OCI-LY7 (cell line): ENCODE data around the gene SKIDA1. TPM values are rescaled to one million over a fixed set of nuclear protein-coding genes. Genes with fewer than 3 reads are reported as not detected.

Source experiments
- BruUV-seq: library from RNA; stranded (reverse); fragments of 400-500 nt; replicated peaks from 2 replicates; lab custom pipeline; 2021; lab: Mats Ljungman, UMichigan
- CTCF ChIA-PET: fragments of 300-600 bp; sonication (Branson Sonifier 250); formaldehyde crosslinking; loops from one replicate; lab custom pipeline; 2022; ENCODE audit warnings: antibody characterized with exemption; ENCODE audit not compliant: unreplicated experiment; lab: Charles Lee
- POLR2A ChIA-PET: fragments of 300-600 bp; sonication (Branson Sonifier 250); formaldehyde crosslinking; loops from one replicate; lab custom pipeline; 2022; ENCODE audit warnings: antibody characterized with exemption; lab: Charles Lee
- DNase-seq: peaks from one replicate; pipeline ENCODE4 v3.0.0-alpha.2; 2015; ENCODE audit warnings: low spot score
- H2AFZ ChIP-seq: fragments of 200-600 bp; sonication (generic), shearing (Covaris generic); 2 replicates; pipeline ENCODE4 v1.6.1; 2014; ENCODE audit warnings: mild to moderate bottlenecking, antibody characterized with exemption, low read length, moderate library complexity
- H3K27ac ChIP-seq: fragments of 200-600 bp; sonication (generic); 2 replicates; pipeline ENCODE4 v1.5.1; 2014; ENCODE audit warnings: mixed run types, low read depth, mild to moderate bottlenecking, moderate library complexity, low read length, inconsistent platforms; ENCODE audit not compliant: poor library complexity, severe bottlenecking
- H3K36me3 ChIP-seq: fragments of 200-600 bp; sonication (generic); 2 replicates; pipeline ENCODE4 v1.6.1; 2014; ENCODE audit warnings: mild to moderate bottlenecking, antibody characterized with exemption, low read length, moderate library complexity, mixed read lengths; ENCODE audit not compliant: insufficient read depth
- H3K4me1 ChIP-seq: fragments of 200-600 bp; sonication (generic); 2 replicates; pipeline ENCODE4 v1.5.1; 2014; ENCODE audit warnings: mild to moderate bottlenecking, low read length; ENCODE audit not compliant: insufficient read depth, poor library complexity, severe bottlenecking
- H3K4me2 ChIP-seq: fragments of 200-600 bp; sonication (generic); 2 replicates; pipeline ENCODE4 v1.6.1; 2014; ENCODE audit warnings: mild to moderate bottlenecking, low read length
- H3K4me3 ChIP-seq: fragments of 200-600 bp; sonication (generic); 2 replicates; pipeline ENCODE4 v1.5.1; 2014; ENCODE audit warnings: mild to moderate bottlenecking, low read depth, low read length; ENCODE audit not compliant: poor library complexity, severe bottlenecking
- H3K79me2 ChIP-seq: fragments of 200-600 bp; sonication (generic); 2 replicates; pipeline ENCODE4 v1.6.1; 2016; ENCODE audit warnings: low read depth, mild to moderate bottlenecking, low read length, moderate library complexity, mixed read lengths; ENCODE audit not compliant: insufficient read depth
- H3K9me2 ChIP-seq: fragments of 200-600 bp; sonication (generic); 2 replicates; pipeline ENCODE4 v1.6.1; 2016; ENCODE audit warnings: mild to moderate bottlenecking, low read length, mixed read lengths; ENCODE audit not compliant: insufficient read depth
- H3K9me3 ChIP-seq: fragments of 200-600 bp; sonication (generic); 2 replicates; pipeline ENCODE4 v1.6.1; 2014; ENCODE audit warnings: mild to moderate bottlenecking, mixed run types, low read length, mixed read lengths
- H4K20me1 ChIP-seq: fragments of 200-600 bp; sonication (generic); 2 replicates; pipeline ENCODE4 v1.6.1; 2014; ENCODE audit warnings: mild to moderate bottlenecking, antibody characterized with exemption, low read length, moderate library complexity, mixed read lengths; ENCODE audit not compliant: insufficient read depth
- EZH2phosphoT487 ChIP-seq: fragments of 200-600 bp; sonication (generic); IDR thresholded peaks from 2 replicates; pipeline ENCODE4 v1.6.1; 2018; ENCODE audit warnings: low read depth, borderline replicate concordance, mild to moderate bottlenecking, mixed run types, antibody characterized with exemption, low read length, moderate library complexity, mixed read lengths
- intact Hi-C: fragments of 100-400 bp; cut with micrococcal nuclease; formaldehyde crosslinking; loops from one replicate; pipeline ENCODE4 v1.10.0; 2022; ENCODE audit not compliant: unreplicated experiment
- total RNA-seq, 2 experiments: library from RNA; depleted of rRNA in 1 of 2; stranded (reverse); fragments of >200 nt in 1 of 2; shearing (Covaris generic) in 1 of 2; gene quantifications; 2 replicates each; pipeline ENCODE4 v1.2.3, GENCODE V29; 2014 to 2022
- TF ChIP-seq, protein P1 (sequence below): fragments of 200-600 bp; sonication (generic); conservative IDR thresholded peaks from 2 replicates; pipeline ENCODE4 v1.5.1; 2014; ENCODE audit warnings: mild to moderate bottlenecking, antibody characterized with exemption, low read length, moderate library complexity, mixed read lengths

The SKIDA1 gene
- total RNA-seq, 2 experiments from 2014 or later, result not detected

DNA sequence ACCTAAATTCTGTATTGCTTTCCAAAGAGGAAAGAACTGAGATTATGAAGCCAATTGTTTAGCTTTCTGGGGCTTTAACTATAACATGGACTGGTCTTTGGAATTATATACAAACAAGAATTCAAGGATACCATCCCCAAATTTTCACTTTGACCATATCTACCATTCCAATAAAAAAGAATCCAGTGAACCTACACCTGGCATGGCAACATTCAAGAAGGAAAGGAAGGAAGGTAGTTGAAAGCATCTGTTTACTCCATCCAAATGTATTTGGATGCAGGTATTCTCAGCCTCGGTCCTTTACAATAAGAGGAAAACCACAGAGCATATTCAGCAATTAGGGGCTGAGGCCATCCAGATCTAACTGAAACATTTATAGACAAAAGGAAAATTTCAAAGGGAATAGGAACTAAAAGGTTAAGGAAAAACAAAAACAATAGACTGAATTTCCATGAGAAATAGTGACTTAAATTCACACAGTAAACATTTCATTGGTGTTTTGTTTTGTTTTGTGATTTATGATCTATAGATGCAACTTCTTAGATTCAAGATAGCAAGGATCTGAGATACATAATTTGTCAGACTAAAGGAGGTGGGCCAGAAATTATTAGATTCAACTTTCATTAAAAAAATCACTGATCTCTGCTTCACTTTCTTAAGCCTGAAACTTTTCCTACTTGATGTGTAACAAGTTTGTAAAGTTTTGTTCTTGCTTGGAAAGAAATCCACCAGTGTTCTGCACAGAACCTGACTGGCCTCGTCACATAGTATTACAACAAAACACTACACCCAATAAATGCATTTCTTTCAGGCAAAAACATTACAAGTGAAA lies 12.7 kb downstream of the SKIDA1 start:
- Histone ChIP-seq H3K4me3 (no peak overlapping the region), H3K4me2 (no peak overlapping the region), H3K79me2 (no peaks in the 10 kb centered on the region), H4K20me1 (no peaks in the 10 kb centered on the region), H3K9me3 (no peaks in the 10 kb centered on the region), H3K9me2 (no peaks in the 10 kb centered on the region), H3K27ac (no peak overlapping the region), H3K36me3 (no peaks in the 10 kb centered on the region), H2AFZ (no peak overlapping the region), H3K4me1 (peaks cover 5% of the 10 kb centered on the region)
- ChIA-PET POLR2A (no interaction called here), CTCF (no interaction called here)
- BruUV-seq, result no TSS peak
- no peak for DNase-seq
- TF ChIP-seq, protein P1, sequence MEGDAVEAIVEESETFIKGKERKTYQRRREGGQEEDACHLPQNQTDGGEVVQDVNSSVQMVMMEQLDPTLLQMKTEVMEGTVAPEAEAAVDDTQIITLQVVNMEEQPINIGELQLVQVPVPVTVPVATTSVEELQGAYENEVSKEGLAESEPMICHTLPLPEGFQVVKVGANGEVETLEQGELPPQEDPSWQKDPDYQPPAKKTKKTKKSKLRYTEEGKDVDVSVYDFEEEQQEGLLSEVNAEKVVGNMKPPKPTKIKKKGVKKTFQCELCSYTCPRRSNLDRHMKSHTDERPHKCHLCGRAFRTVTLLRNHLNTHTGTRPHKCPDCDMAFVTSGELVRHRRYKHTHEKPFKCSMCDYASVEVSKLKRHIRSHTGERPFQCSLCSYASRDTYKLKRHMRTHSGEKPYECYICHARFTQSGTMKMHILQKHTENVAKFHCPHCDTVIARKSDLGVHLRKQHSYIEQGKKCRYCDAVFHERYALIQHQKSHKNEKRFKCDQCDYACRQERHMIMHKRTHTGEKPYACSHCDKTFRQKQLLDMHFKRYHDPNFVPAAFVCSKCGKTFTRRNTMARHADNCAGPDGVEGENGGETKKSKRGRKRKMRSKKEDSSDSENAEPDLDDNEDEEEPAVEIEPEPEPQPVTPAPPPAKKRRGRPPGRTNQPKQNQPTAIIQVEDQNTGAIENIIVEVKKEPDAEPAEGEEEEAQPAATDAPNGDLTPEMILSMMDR, result no peak
- TF ChIP-seq EZH2phosphoT487, result no peak
- intact Hi-C loops, result no loop called here

DNA sequence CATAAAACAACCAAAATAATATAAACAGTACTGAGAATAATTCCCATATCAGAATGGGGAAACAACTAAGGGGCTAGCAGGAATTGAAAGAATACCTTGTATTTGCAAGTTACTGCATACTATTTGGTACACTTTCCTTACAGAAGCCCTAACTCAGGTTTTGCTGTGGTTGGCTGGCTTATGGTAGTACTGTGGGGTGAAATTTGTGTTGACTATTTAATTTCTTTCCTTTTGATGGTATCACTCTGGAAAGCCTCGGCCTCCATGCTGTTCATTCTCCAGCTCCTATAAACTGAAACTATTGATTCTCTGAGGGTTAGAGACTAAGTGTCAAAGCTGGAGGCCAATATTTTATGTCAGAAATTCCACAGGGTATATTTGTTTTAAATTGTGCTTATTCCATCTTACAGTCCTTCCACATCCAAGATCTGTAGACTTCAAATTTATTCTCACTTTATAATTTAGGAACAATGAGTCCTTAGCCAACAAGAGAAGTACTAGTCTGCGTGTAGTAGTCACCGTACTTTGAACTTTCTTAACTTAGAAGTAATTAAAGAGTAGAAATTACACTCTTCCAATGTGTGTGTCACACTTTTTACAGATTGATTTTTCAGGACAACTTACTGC lies 13.4 kb downstream of the SKIDA1 start:
- CTCF ChIA-PET, result no interaction called here
- Histone ChIP-seq H3K4me1 (no peaks in the 10 kb centered on the region), H3K4me2 (no peak overlapping the region), H3K36me3 (no peaks in the 10 kb centered on the region), H4K20me1 (no peaks in the 10 kb centered on the region), H3K79me2 (no peaks in the 10 kb centered on the region), H3K9me2 (no peaks in the 10 kb centered on the region), H3K9me3 (no peaks in the 10 kb centered on the region), H2AFZ (no peak overlapping the region), H3K4me3 (no peak overlapping the region), H3K27ac (no peak overlapping the region)
- TF ChIP-seq EZH2phosphoT487, result no peak
- intact Hi-C loops, result no loop called here
- BruUV-seq, result no TSS peak
- POLR2A ChIA-PET, result no interaction called here
- DNase-seq, result no peak

DNA sequence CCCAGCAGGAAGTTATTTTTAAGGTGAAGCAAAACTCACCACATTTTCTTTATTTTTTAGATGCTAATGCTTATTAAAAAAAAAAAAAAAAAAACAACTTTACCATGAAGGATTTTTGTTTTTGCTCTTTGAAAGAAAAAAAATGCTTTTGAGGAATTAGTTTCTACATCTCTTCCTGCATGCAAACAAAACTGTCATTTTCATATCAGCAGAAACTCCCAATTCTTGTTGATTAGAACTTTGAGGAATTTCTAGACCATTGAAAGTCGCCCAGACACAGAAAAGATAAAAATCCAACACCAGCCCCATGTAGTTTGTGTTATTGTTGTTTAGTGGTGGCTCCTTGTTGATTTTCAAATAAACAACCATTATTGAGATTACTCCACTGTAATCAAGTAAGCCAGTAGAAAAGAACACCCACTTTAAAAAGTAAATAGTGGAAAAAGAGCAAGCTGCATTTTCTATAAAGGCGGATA lies 14.3 kb downstream of the SKIDA1 start:
- H3K9me2 ChIP-seq, result no peaks in the 10 kb centered on the region
- H3K36me3 ChIP-seq, result no peaks in the 10 kb centered on the region
- no peaks in the 10 kb centered on the region for H4K20me1 ChIP-seq
- intact Hi-C loops, result no loop called here
- H3K4me1 ChIP-seq, result no peaks in the 10 kb centered on the region
- POLR2A ChIA-PET, result interaction anchor here (0.7 to 1.0 kb wide), 2 partner anchors 9 to 162 kb away, joined by 3 to 4 read pairs; no protein-coding TSS in a partner anchor
- no TSS peak for BruUV-seq
- DNase-seq, result no peak
- no peaks in the 10 kb centered on the region for H3K9me3 ChIP-seq
- H3K27ac ChIP-seq, result no peak overlapping the region
- H3K4me3 ChIP-seq, result no peak overlapping the region
- CTCF ChIA-PET, result no interaction called here
- no peak overlapping the region for H3K4me2 ChIP-seq
- H2AFZ ChIP-seq, result no peak overlapping the region
- H3K79me2 ChIP-seq, result no peaks in the 10 kb centered on the region
- TF ChIP-seq, protein P1, result no peak
- no peak for TF ChIP-seq EZH2phosphoT487
